ENCODE data around the gene TFE3.

DNA sequence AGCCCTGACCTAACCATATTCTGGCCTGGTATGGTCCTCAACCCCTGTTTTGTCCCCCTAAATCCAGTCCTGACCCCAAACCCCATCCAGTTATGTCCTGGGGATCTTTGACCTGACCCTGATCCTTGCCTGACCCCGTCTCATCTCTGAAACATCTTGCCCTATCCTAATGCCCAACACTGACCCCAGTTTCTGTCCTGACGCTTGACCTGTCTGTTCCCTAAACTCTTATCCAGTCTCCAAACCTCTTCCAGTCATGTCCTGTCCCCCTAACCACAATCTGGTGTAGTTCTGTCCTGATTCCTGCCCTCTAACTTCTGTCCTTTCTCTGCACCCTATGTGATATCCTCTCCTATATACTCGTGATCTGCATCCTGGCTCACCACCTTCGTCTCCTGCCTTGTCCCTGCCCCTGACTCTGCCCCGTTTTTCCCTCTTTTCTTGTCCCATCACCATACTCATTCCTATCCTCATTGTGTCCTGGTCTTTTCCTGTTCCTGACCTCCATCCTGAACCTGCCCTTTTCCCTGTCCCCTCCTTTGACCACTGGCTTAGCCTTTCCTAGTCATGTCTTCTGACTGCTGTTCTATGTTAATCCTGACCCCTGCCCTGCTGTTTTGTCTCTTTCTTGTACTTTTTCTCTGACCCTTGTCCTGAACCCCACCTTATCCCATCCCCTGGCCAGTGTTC lies 11.1 kb upstream of the TFE3 start:
- TF ChIP-seq, protein P1, sequence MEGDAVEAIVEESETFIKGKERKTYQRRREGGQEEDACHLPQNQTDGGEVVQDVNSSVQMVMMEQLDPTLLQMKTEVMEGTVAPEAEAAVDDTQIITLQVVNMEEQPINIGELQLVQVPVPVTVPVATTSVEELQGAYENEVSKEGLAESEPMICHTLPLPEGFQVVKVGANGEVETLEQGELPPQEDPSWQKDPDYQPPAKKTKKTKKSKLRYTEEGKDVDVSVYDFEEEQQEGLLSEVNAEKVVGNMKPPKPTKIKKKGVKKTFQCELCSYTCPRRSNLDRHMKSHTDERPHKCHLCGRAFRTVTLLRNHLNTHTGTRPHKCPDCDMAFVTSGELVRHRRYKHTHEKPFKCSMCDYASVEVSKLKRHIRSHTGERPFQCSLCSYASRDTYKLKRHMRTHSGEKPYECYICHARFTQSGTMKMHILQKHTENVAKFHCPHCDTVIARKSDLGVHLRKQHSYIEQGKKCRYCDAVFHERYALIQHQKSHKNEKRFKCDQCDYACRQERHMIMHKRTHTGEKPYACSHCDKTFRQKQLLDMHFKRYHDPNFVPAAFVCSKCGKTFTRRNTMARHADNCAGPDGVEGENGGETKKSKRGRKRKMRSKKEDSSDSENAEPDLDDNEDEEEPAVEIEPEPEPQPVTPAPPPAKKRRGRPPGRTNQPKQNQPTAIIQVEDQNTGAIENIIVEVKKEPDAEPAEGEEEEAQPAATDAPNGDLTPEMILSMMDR (IDR thresholded peaks at IDR 0.05; ENCODE audit: low read depth, low read length, poor library complexity, severe bottlenecking): no peak
- TF ChIP-seq EZH2phosphoT487 (IDR thresholded peaks at IDR 0.05; ENCODE audit: borderline replicate concordance, low read length): no peak

Measured in DOHH2 (cell line).